Superior temporal gyrus (tissue), 1 donor: Measurements from ENCODE around the gene ZNF608.

Experiments
- DNase-seq: peaks from one replicate; pipeline ENCODE4 v3.0.0-alpha.2; 2016; ENCODE audit errors: extremely low spot score

ZNF608 gene

GRCh38 chr5:124755041-124755440 is 8.6 kb upstream of the ZNF608 start:
- no peak for DNase-seq

- DNase-seq, result peak; percentile 78
Observed at GRCh38 chr5:124754206-124754927, 7.9 kb upstream of the ZNF608 start.

- no peak for DNase-seq
Observed at GRCh38 chr5:124752854-124753720, 6.6 kb upstream of the ZNF608 start.

- no peak for DNase-seq
Observed at GRCh38 chr5:124751031-124751430, 4.6 kb upstream of the ZNF608 start.

GRCh38 chr5:124748687-124749594 is 2.5 kb upstream of the ZNF608 start:
- DNase-seq, result peak; percentile 98

GRCh38 chr5:124747791-124748686 is 1.6 kb upstream of the ZNF608 start:
- peak; percentile 86 for DNase-seq

GRCh38 chr5:124746916-124747790 is 714 bp upstream of the ZNF608 start:
- peak; percentile 93 for DNase-seq

GRCh38 chr5:124745007-124745927 is 1.2 kb downstream of the ZNF608 start:
- DNase-seq, result peak; percentile 83

GRCh38 chr5:124744170-124744971 is 2.1 kb downstream of the ZNF608 start:
- peak; percentile 80 for DNase-seq

- peak; percentile 68 for DNase-seq
Observed at GRCh38 chr5:124743602-124744169, 2.8 kb downstream of the ZNF608 start.

GRCh38 chr5:124742983-124743601 is 3.3 kb downstream of the ZNF608 start:
- DNase-seq, result peak; percentile 75

GRCh38 chr5:124742521-124742920 is 3.9 kb downstream of the ZNF608 start:
- peak; percentile 51 for DNase-seq

- DNase-seq, result peak; percentile 76
Observed at GRCh38 chr5:124741711-124742496, 4.5 kb downstream of the ZNF608 start.

- DNase-seq, result no peak
Observed at GRCh38 chr5:124740991-124741583, 5.4 kb downstream of the ZNF608 start.

GRCh38 chr5:124740071-124740470 is 6.4 kb downstream of the ZNF608 start:
- DNase-seq, result no peak

- no peak for DNase-seq
Observed at GRCh38 chr5:124739634-124740025, 6.8 kb downstream of the ZNF608 start.
